K562 (cell line): ENCODE results near the gene ZFP14. TPM values are rescaled to one million over a fixed set of nuclear protein-coding genes. Genes with fewer than 3 reads are reported as not detected.

Experiments used
- ATAC-seq: fragments of 200-7000 bp; cut with Tn5 transposase; 3 replicates; pipeline ENCODE4 v1.9.1; 2020; ENCODE audit warnings: moderate library complexity
- BruUV-seq: library from RNA; stranded (reverse); fragments of 400-500 nt; replicated peaks from 2 replicates; lab custom pipeline; 2021; lab: Mats Ljungman, UMichigan
- CTCF ChIA-PET: fragments of 300-600 bp; formaldehyde crosslinking; extraction: SDS; loops from one replicate; lab custom pipeline; 2021; ENCODE audit warnings: low intra/inter-chr PET ratio; lab: Yijun Ruan, JAX
- POLR2A ChIA-PET: fragments of 300-600, 350-650 bp; sonication (Branson Sonifier 250); formaldehyde crosslinking; extraction: SDS; loops from one replicate; lab custom pipeline; 2021; ENCODE audit warnings: antibody characterized with exemption, inconsistent platforms; lab: Yijun Ruan, JAX
- DNase-seq, 4 experiments: peaks; one replicate each; pipeline versions ENCODE4 v3.0.0 to v3.0.0-alpha.2; 2011 to 2018; ENCODE audit warnings: low spot score in 3 of 4, mixed read lengths in 3 of 4; ENCODE audit errors: extremely low read depth in 1 of 4
- FAIRE-seq: peaks from 2 replicates; lab custom pipeline; 2011; peaks lifted over from hg19 to GRCh38; lab: Jason Lieb, UNC
- H2AFZ ChIP-seq: 2 replicates; pipeline ENCODE4 v1.6.0; 2011; ENCODE audit warnings: low read depth, low read length, control low read depth, inconsistent platforms
- H3K27ac ChIP-seq: fragments of 200-600 bp; 3 replicates; pipeline ENCODE4 v1.8.0; 2011; ENCODE audit warnings: low read depth, mild to moderate bottlenecking, control low read depth, inconsistent platforms, low read length, moderate library complexity, mixed read lengths; ENCODE audit errors: extremely low read depth
- H3K27me3 ChIP-seq, 2 experiments: fragments of 300-600 bp in 1 of 2; 2 replicates in 1 of 2; 3 replicates in 1 of 2; pipeline versions ENCODE4 v1.6.0 to v1.8.0; 2011; ENCODE audit warnings: inconsistent platforms in 2 of 2, low read length in 2 of 2, mild to moderate bottlenecking in 1 of 2, mixed read lengths in 1 of 2, moderate library complexity in 1 of 2; ENCODE audit not compliant: control insufficient read depth in 2 of 2, insufficient read depth in 2 of 2
- H3K36me3 ChIP-seq: fragments of 300-600 bp; 3 replicates; pipeline ENCODE4 v1.8.0; 2011; ENCODE audit warnings: mild to moderate bottlenecking, low read length, inconsistent platforms; ENCODE audit not compliant: control insufficient read depth, insufficient read depth
- H3K4me1 ChIP-seq, 2 experiments: fragments of 200-600 bp in 1 of 2; replicated peaks in 1 of 2; 2 replicates in 1 of 2; 3 replicates in 1 of 2; pipeline versions ENCODE4 v1.5.1 to v1.8.0; 2011; ENCODE audit warnings: inconsistent platforms in 2 of 2, low read length in 2 of 2, mild to moderate bottlenecking in 1 of 2, mixed read lengths in 1 of 2, moderate library complexity in 1 of 2; ENCODE audit not compliant: control insufficient read depth in 2 of 2, insufficient read depth in 2 of 2
- H3K4me2 ChIP-seq: 2 replicates; pipeline ENCODE4 v1.6.1; 2011; ENCODE audit warnings: low read length, control low read depth, inconsistent platforms, mixed read lengths; ENCODE audit not compliant: insufficient read depth
- H3K4me3 ChIP-seq: fragments of 200-600 bp; sonication (generic), shearing (Covaris generic); 2 replicates; pipeline ENCODE4 v1.5.1; 2016; ENCODE audit warnings: control low read depth, inconsistent platforms
- H3K79me2 ChIP-seq: fragments of 200-600 bp; 3 replicates; pipeline ENCODE4 v1.8.0; 2011; ENCODE audit warnings: low read length, inconsistent platforms; ENCODE audit not compliant: control insufficient read depth, insufficient read depth
- H3K9ac ChIP-seq, 2 experiments: 2 replicates each; pipeline versions ENCODE4 v1.6.0 to v1.6.1; 2011; ENCODE audit warnings: low read depth in 2 of 2, low read length in 2 of 2, control low read depth in 1 of 2, inconsistent platforms in 1 of 2, mild to moderate bottlenecking in 1 of 2, mixed read lengths in 1 of 2; ENCODE audit not compliant: insufficient read depth in 1 of 2
- H3K9me1 ChIP-seq: one replicate; pipeline ENCODE4 v1.6.0; 2011; ENCODE audit warnings: inconsistent platforms, mild to moderate bottlenecking, low read length, moderate library complexity; ENCODE audit not compliant: control insufficient read depth, insufficient read depth
- H3K9me3 ChIP-seq: replicated peaks from 2 replicates; pipeline ENCODE4 v1.5.1; 2011; ENCODE audit warnings: low read depth, low read length, inconsistent platforms; ENCODE audit not compliant: control insufficient read depth, insufficient read depth
- H4K20me1 ChIP-seq: replicated peaks from 2 replicates; pipeline ENCODE4 v1.6.1; 2011; ENCODE audit warnings: low read length, inconsistent platforms, mixed read lengths; ENCODE audit not compliant: control insufficient read depth, insufficient read depth
- BRF1 ChIP-seq: IDR thresholded peaks from 3 replicates; pipeline ENCODE4 v1.6.1; 2011; ENCODE audit warnings: borderline replicate concordance, mild to moderate bottlenecking; ENCODE audit not compliant: insufficient read length; ENCODE audit errors: extremely low read depth
- COPS2 ChIP-seq: fragments of 450-650 bp; conservative IDR thresholded peaks from 2 replicates; pipeline ENCODE4 v1.6.1; 2016; ENCODE audit warnings: mild to moderate bottlenecking, moderate library complexity
- E4F1 ChIP-seq: fragments of 250-450 bp; sonication (Bioruptor Pico); IDR thresholded peaks from 2 replicates; pipeline ENCODE4 v1.5.0; 2021; ENCODE audit warnings: mild to moderate bottlenecking, borderline replicate concordance
- EGR1 ChIP-seq: fragments of 450-650 bp; conservative IDR thresholded peaks from 2 replicates; pipeline ENCODE4 v1.6.1; 2017; ENCODE audit warnings: mild to moderate bottlenecking
- FOXA1 ChIP-seq: fragments of 450-650 bp; IDR thresholded peaks from 2 replicates; pipeline ENCODE4 v1.6.1; 2016; ENCODE audit warnings: mild to moderate bottlenecking, borderline replicate concordance
- HNRNPL ChIP-seq: fragments of 200-400 bp; formaldehyde crosslinking; IDR thresholded peaks from 2 replicates; pipeline ENCODE4 v1.6.1; 2017; ENCODE audit warnings: low read depth, mild to moderate bottlenecking, low read length
- KLF16 ChIP-seq: IDR thresholded peaks from 2 replicates; pipeline ENCODE4 v1.6.1; 2016; ENCODE audit warnings: antibody characterized with exemption
- MTA3 ChIP-seq: fragments of 450-650 bp; formaldehyde crosslinking; IDR thresholded peaks from 2 replicates; pipeline ENCODE4 v1.6.1; 2017; ENCODE audit warnings: mild to moderate bottlenecking, borderline replicate concordance
- PHF8 ChIP-seq: fragments of 200-600 bp; sonication (generic); IDR thresholded peaks from 2 replicates; pipeline ENCODE4 v1.6.1; 2012; ENCODE audit warnings: mixed run types, mild to moderate bottlenecking, inconsistent platforms, low read length, moderate library complexity, borderline replicate concordance
- RB1 ChIP-seq: fragments of 450-650 bp; IDR thresholded peaks from 2 replicates; pipeline ENCODE4 v1.6.1; 2017; ENCODE audit warnings: low read depth, mild to moderate bottlenecking
- SMARCA4 ChIP-seq: fragments of 450-650 bp; IDR thresholded peaks from 2 replicates; pipeline ENCODE4 v1.6.1; 2016
- TFAP4 ChIP-seq: sonication (generic); formaldehyde crosslinking; IDR thresholded peaks from 2 replicates; pipeline ENCODE4 v1.8.0; 2022; ENCODE audit warnings: missing genetic modification reagents, mild to moderate bottlenecking, moderate library complexity, borderline replicate concordance
- WHSC1 ChIP-seq: IDR thresholded peaks from one replicate; pipeline ENCODE4 v1.6.1; 2012; ENCODE audit warnings: low read length, control low read depth, inconsistent platforms
- WGBS: fragments of 100-300 bp; shearing (Covaris generic); methylation state at CpG from one replicate; pipeline ENCODE4 v1.1.6; 2016; ENCODE audit warnings: low coverage, mixed read lengths; ENCODE audit not compliant: insufficient coverage; ENCODE audit errors: missing lambda C conversion rate; 5-methylcytosine and 5-hydroxymethylcytosine counted together
- in situ Hi-C: fragments of 300-500 bp; cut with MboI; formaldehyde crosslinking; loops from 4 replicates; pipeline ENCODE4 v1.15.0; 2018; ENCODE audit warnings: inconsistent platforms, mixed read lengths
- intact Hi-C: fragments of 100-400 bp; cut with micrococcal nuclease; formaldehyde crosslinking; loops from 2 replicates; pipeline ENCODE4 v1.14.2; 2022
- polyA plus RNA-seq, 8 experiments: library from polyadenylated mRNA; depleted of rRNA in 4 of 8; stranded (reverse) in 5 of 8; unstranded in 3 of 8; fragments of >200 nt; fragmentation: Nextera tagmentation in 2 of 8; fragmentation: Illumina TruSeq in 1 of 8; extraction: Ambion mirVana in 2 of 8; extraction: Trizol in 1 of 8; gene quantifications; 2 replicates each; pipeline versions ENCODE4 v1.2.1 to v1.2.3, GENCODE V29; 2011 to 2014; ENCODE audit warnings: inconsistent platforms in 1 of 8, missing spikeins in 1 of 8
- total RNA-seq, 7 experiments: library from RNA; depleted of rRNA in 6 of 7; stranded (reverse); fragments of >200 nt in 6 of 7; fragmentation: Illumina TruSeq in 2 of 7; extraction: Trizol in 2 of 7; gene quantifications; 2 replicates each; pipeline versions ENCODE4 v1.2.1 to v1.2.3, GENCODE V29; 2011 to 2021; ENCODE audit warnings: low replicate concordance in 1 of 7

Gene ZFP14
- total and polyA plus RNA-seq, 9 of the 15 experiments (the other 6 are each of a cell fraction or from before 2014, with no cell fraction given): 0.80 to 1.9 (median 1.4) TPM

GRCh38 chr19:36417752-36418286 lies 38.8 kb upstream of the ZFP14 start:
- FAIRE-seq (no peak), ATAC-seq (peak; percentile 54), DNase-seq (peak in 3 of 4 experiments; percentile 5 to 10 (median 9))
- Histone ChIP-seq H2AFZ (peak overlapping the region; percentile 88), H3K4me2 (peak overlapping the region; percentile 72), H3K4me3 (peak overlapping the region; percentile 46), H3K9me3 (peaks cover 4% of the 10 kb centered on the region; the same call in 1 of the 2 replicates), H3K79me2 (peaks cover 25% of the 10 kb centered on the region), H3K9me1 (no peaks in the 10 kb centered on the region), H3K27ac (peak overlapping the region; percentile 73; the same call in 2 of the 3 replicates), H3K9ac (peak overlapping the region; percentile 65 to 88), H3K36me3 (no peaks in the 10 kb centered on the region), H3K27me3 (no peaks in the 10 kb centered on the region), H3K4me1 (peaks cover 2 to 21% of the 10 kb centered on the region in 2 experiments; a peak in 2 of 5 replicates), H4K20me1 (no peaks in the 10 kb centered on the region)
- no TSS peak for BruUV-seq
- in situ Hi-C loops: no loop called here
- intact Hi-C loops: no loop called here
- CTCF ChIA-PET: no interaction called here
- WGBS: 2% methylated on average over 25 of the region's 25 CpGs
- POLR2A ChIA-PET: no interaction called here
- TF ChIP-seq WHSC1 (no peak), EGR1 (0 out of 2 replicates have a peak, but pooled peaks have one; percentile 24)
- TF ChIP-seq, all 486 proteins: peak for 1

GRCh38 chr19:36409841-36410240 lies 30.8 kb upstream of the ZFP14 start:
- Histone ChIP-seq H2AFZ (no peak overlapping the region), H3K4me3 (no peak overlapping the region), H3K36me3 (peaks cover 30% of the 10 kb centered on the region; the same call in 1 of the 3 replicates), H4K20me1 (no peaks in the 10 kb centered on the region), H3K27ac (no peak overlapping the region), H3K27me3 (no peaks in the 10 kb centered on the region), H3K9ac (no peak overlapping the region), H3K4me1 (no peaks in the 10 kb centered on the region), H3K79me2 (peaks cover 5% of the 10 kb centered on the region; the same call in 2 of the 3 replicates), H3K9me1 (no peaks in the 10 kb centered on the region), H3K4me2 (no peak overlapping the region), H3K9me3 (no peaks in the 10 kb centered on the region)
- ChIA-PET CTCF (no interaction called here), POLR2A (no interaction called here)
- in situ Hi-C loops (no loop called here), intact Hi-C loops (no loop called here)
- no peak for DNase-seq
- no TSS peak for BruUV-seq
- no peak for FAIRE-seq
- WGBS: 33% methylated on average over 1 of the region's 5 CpGs
- ATAC-seq: no peak
- no peak for TF ChIP-seq TFAP4 (CRISPR knock-in tag)
- no peak for TF ChIP-seq HNRNPL
- TF ChIP-seq E4F1 (CRISPR knock-in tag): no peak
- no peak for TF ChIP-seq KLF16
- TF ChIP-seq BRF1: no peak
- TF ChIP-seq MTA3: no peak
- TF ChIP-seq FOXA1: no peak
- TF ChIP-seq COPS2: no peak
- TF ChIP-seq SMARCA4: no peak
- no peak for TF ChIP-seq RB1
- no peak for TF ChIP-seq PHF8
